ENCODE data around the gene RBM14. TPM values are rescaled to one million over a fixed set of nuclear protein-coding genes. Genes with fewer than 3 reads are reported as not detected.

Gene RBM14, protein sequence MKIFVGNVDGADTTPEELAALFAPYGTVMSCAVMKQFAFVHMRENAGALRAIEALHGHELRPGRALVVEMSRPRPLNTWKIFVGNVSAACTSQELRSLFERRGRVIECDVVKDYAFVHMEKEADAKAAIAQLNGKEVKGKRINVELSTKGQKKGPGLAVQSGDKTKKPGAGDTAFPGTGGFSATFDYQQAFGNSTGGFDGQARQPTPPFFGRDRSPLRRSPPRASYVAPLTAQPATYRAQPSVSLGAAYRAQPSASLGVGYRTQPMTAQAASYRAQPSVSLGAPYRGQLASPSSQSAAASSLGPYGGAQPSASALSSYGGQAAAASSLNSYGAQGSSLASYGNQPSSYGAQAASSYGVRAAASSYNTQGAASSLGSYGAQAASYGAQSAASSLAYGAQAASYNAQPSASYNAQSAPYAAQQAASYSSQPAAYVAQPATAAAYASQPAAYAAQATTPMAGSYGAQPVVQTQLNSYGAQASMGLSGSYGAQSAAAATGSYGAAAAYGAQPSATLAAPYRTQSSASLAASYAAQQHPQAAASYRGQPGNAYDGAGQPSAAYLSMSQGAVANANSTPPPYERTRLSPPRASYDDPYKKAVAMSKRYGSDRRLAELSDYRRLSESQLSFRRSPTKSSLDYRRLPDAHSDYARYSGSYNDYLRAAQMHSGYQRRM
- 10 to 100 TPM; 25.8 to 49.3 (median 39.6) TPM for total RNA-seq

GRCh38 chr11:66616379-66617154 is at the start of gene RBM14:
RBM14 (plus strand) TSS chr11:66616630; CDS start chr11:66616721, 91 bp downstream.
- no peak for TF ChIP-seq CTCF (IDR thresholded peaks at IDR 0.05; ENCODE audit: low read depth)

GRCh38 chr11:66567787-66568123 is 48.7 kb upstream of the RBM14 start:
- TF ChIP-seq CTCF (IDR thresholded peaks at IDR 0.05; ENCODE audit: low read depth) = no peak

DNA sequence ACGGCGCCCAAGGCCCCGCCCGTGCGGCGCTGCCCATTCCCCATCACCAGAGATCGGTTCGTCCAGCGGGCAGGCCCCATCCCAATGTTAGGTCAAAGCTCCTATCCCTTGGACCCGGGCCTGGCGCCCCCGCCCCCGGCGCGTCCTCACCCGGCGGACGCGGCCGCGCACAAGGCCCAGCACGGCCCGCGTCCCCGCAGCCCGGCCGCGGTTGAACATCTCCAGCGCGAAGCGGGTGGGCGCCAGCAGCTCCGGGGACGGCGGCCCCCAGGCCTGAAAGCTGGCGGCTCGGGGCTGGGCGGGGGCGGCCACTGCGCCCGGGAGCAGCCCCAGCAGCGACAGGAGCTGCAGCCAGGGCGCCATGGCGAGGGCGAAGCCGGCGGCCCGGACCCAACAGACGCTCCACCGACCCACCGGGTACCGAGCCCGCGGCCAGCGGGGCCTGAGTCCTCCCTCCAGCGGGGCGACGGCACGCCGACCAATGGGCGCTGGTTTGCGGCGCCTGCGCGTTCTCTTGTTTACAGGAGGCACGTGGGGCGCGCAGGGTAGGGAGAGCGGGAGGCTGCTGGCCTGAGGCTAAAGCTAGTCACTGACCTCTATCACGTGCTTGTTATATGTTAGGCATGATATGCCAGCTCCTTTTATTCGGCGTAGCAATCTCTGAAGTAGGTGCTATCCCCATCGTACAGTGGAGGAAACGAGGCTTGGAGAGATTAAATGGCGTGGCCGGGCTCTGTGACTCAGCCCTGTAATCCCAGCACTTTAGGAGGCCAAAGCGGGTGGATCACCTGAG is 48.1 kb upstream of the RBM14 start, which contains the start of gene CTSF:
Gene CTSF, minus strand, starts transcription at position 483 of the 793 bp plus-strand sequence. Its CDS starts 120 bp downstream, at position 363.
- no peak for TF ChIP-seq CTCF (IDR thresholded peaks at IDR 0.05; ENCODE audit: low read depth)

DNA sequence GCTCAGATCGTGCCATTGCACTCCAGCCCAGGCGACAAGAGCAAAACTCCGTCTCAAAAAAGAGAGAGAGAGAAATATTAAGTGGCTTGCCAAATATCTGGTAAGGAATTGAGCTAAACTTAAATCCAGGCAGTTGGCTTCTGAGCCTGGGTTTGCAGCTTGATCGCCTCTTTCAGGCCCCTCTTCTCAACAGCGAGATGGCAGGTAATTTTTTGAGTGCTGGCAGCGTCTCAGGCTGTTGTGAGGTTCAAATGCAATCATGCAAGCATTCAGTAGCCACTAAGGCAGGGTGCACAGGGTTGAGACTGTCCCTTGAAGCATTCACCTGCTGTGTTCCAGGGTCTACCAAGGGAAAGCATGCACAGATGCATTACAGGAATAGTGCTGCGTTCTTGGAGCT is 47.4 kb upstream of the RBM14 start:
- TF ChIP-seq CTCF (IDR thresholded peaks at IDR 0.05; ENCODE audit: low read depth) = no peak

GRCh38 chr11:66570079-66570849 is 46.2 kb upstream of the RBM14 start:
- no peak for TF ChIP-seq CTCF (IDR thresholded peaks at IDR 0.05; ENCODE audit: low read depth)

DNA sequence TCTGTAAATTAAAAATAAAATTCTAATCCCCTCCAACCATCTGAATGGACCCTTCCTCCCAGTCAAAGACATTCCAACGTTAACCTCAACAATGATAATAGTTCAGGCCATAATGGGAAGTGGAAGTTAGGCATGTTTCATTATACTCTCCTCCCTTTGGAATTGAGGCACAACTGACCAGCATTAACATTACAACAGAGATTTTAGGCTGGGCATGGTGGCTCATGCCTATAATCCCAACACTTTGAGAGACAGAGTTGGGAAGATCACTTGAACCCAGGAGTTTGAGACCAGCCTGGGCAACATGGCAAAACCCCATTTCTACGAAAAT is 45.6 kb upstream of the RBM14 start:
- no peak for TF ChIP-seq CTCF (IDR thresholded peaks at IDR 0.05; ENCODE audit: low read depth)

Data from subcutaneous adipose tissue (tissue), 4 donors.